ENCODE measurements around the gene ALDH18A1.

Gene ALDH18A1

GRCh38 chr10:95556994-95557767 lies 99.3 kb downstream of the ALDH18A1 start:
- no peak for DNase-seq (ENCODE audit: low spot score)

Measured in LoVo (cell line).